Glutamatergic neuron (in vitro differentiated cells): Measurements from ENCODE around the gene HSPA1B. TPM values are rescaled to one million over a fixed set of nuclear protein-coding genes. Genes with fewer than 3 reads are reported as not detected.

Source experiments
- DNase-seq: peaks from one replicate; pipeline ENCODE4 v3.0.0; 2022
- H3K27ac Mint-ChIP-seq: one replicate; pipeline ENCODE4 v1.8.0; 2020; ENCODE audit warnings: mild to moderate bottlenecking, mixed read lengths, inconsistent platforms; ENCODE audit not compliant: unreplicated experiment
- H3K27me3 Mint-ChIP-seq: one replicate; pipeline ENCODE4 v1.8.0; 2020; ENCODE audit warnings: mild to moderate bottlenecking, moderate library complexity, mixed read lengths, inconsistent platforms; ENCODE audit not compliant: unreplicated experiment
- H3K36me3 Mint-ChIP-seq: one replicate; pipeline ENCODE4 v1.8.0; 2020; ENCODE audit warnings: mild to moderate bottlenecking, mixed read lengths, inconsistent platforms; ENCODE audit not compliant: unreplicated experiment
- H3K4me1 Mint-ChIP-seq: one replicate; pipeline ENCODE4 v1.8.0; 2020; ENCODE audit warnings: mild to moderate bottlenecking, low read depth, mixed read lengths, inconsistent platforms; ENCODE audit not compliant: unreplicated experiment
- H3K4me3 Mint-ChIP-seq: one replicate; pipeline ENCODE4 v1.8.0; 2020; ENCODE audit warnings: mild to moderate bottlenecking, mixed read lengths, inconsistent platforms; ENCODE audit not compliant: unreplicated experiment
- H3K9me3 Mint-ChIP-seq: one replicate; pipeline ENCODE4 v1.8.0; 2020; ENCODE audit warnings: mild to moderate bottlenecking, moderate library complexity, mixed read lengths, inconsistent platforms; ENCODE audit not compliant: unreplicated experiment
- CTCF ChIP-seq: fragments of 200-600 bp; sonication (generic); IDR thresholded peaks from one replicate; pipeline ENCODE4 v1.5.0; 2021; ENCODE audit not compliant: partially characterized antibody, unreplicated experiment
- total RNA-seq: library from RNA; stranded (reverse); fragmentation: NEBNext Ultra II Directional; extraction: Animal tissue kit (Norgen Biotek cat#: 25700); gene quantifications from one replicate; pipeline ENCODE4 v1.2.1, GENCODE V29; 2021; ENCODE audit not compliant: unreplicated experiment

Gene HSPA1B
- total RNA-seq, 1 donor from 2014 or later = 93.9 TPM

- Mint-ChIP-seq H3K4me3 (no peak overlapping the region), H3K27ac (no peak overlapping the region), H3K4me1 (no peaks in the 10 kb centered on the region)
Measured at GRCh38 chr6:31871046-31871659, 43.6 kb downstream of the HSPA1B start.

GRCh38 chr6:31874084-31874670 lies 46.6 kb downstream of the HSPA1B start:
- H3K36me3 Mint-ChIP-seq = no peaks in the 10 kb centered on the region
- no peak overlapping the region for H3K4me3 Mint-ChIP-seq
- TF ChIP-seq CTCF = no peak
- no peak overlapping the region for H3K27ac Mint-ChIP-seq
- H3K27me3 Mint-ChIP-seq = peaks cover 5% of the 10 kb centered on the region
- H3K9me3 Mint-ChIP-seq = peaks cover 1% of the 10 kb centered on the region
- H3K4me1 Mint-ChIP-seq = peaks cover 5% of the 10 kb centered on the region
- DNase-seq = no peak

More at GRCh38 chr6:31871046-31871659, 43.6 kb downstream of the HSPA1B start:
- Mint-ChIP-seq H3K36me3 (no peaks in the 10 kb centered on the region), H3K27me3 (peaks cover 5% of the 10 kb centered on the region), H3K9me3 (no peaks in the 10 kb centered on the region)
- TF ChIP-seq CTCF = no peak
- DNase-seq = no peak

GRCh38 chr6:31874836-31875572 lies 47.5 kb downstream of the HSPA1B start:
- Mint-ChIP-seq H3K36me3 (no peaks in the 10 kb centered on the region), H3K27ac (no peak overlapping the region), H3K4me1 (peaks cover 5% of the 10 kb centered on the region), H3K4me3 (no peak overlapping the region), H3K27me3 (peaks cover 5% of the 10 kb centered on the region), H3K9me3 (peaks cover 2% of the 10 kb centered on the region)
- DNase-seq = no peak
- no peak for TF ChIP-seq CTCF

- Mint-ChIP-seq H3K4me1 (peaks cover 5% of the 10 kb centered on the region), H3K27ac (no peak overlapping the region), H3K4me3 (peak overlapping the region; percentile 1), H3K27me3 (peaks cover 5% of the 10 kb centered on the region), H3K36me3 (no peaks in the 10 kb centered on the region), H3K9me3 (peaks cover 3% of the 10 kb centered on the region)
- TF ChIP-seq CTCF = no peak
- DNase-seq = no peak
Measured at GRCh38 chr6:31875877-31876276, 48.3 kb downstream of the HSPA1B start.

GRCh38 chr6:31876357-31876756 lies 48.8 kb downstream of the HSPA1B start:
- TF ChIP-seq CTCF = no peak
- Mint-ChIP-seq H3K9me3 (peaks cover 4% of the 10 kb centered on the region), H3K4me3 (no peak overlapping the region), H3K36me3 (peaks cover 3% of the 10 kb centered on the region), H3K27ac (no peak overlapping the region), H3K27me3 (peaks cover 5% of the 10 kb centered on the region), H3K4me1 (peaks cover 5% of the 10 kb centered on the region)
- no peak for DNase-seq
